Measurements from ENCODE around the gene CCT6B.
"Not testable (repeated sequence)": the region's sequence is repeated elsewhere in the genome, so short reads cannot be mapped to it uniquely, and the experiment has no call there.

CCT6B gene

DNA sequence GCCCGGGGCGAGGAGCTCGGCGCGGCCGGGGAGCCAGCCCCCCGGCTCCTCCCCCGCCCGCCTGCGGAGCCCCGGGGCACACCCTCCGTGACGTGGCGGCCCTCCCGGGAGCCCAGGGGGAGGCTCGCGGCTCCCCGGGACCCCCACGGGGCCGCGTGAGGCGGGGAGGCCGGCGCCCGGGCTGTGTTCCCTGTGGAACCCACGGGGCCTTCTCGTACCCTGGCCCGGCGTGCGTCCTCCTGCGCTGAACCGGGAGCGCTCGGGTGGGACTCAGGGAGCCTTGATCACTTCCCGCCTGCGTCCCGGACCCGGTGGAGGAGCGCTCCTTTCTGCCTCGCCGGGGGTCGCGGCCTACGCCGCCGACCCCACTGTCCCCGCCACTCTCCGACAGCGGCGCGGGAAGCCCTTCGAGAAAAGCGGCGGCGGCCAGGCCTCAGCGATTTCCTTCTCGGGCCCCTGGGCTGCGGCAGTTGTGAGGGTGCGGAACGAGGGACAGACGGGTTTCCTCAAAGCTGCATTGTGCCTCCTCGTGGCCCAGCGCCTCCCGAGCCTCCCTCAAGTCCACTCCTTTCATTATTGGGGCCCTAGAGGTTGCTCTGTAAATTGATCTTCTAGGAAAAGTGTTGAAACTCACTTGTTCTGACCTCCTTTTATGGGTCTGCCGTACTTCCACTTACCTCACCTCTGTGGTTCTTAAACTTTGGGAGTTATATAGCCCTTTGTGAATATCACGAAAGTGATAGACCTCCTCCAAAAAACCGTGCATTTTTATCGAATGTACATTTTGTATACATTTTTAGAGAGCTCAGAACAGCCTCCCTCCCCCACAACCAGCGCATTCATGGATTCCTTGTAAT, 19.6 kb upstream of the CCT6B start:
- in situ Hi-C loops (cut with MboI; ENCODE audit: low sequenced_read_pairs) = no loop called here

- in situ Hi-C loops (cut with MboI; ENCODE audit: low sequenced_read_pairs) = no loop called here
Measured at GRCh38 chr17:34980353-34980680, 19.1 kb upstream of the CCT6B start, which contains the start of gene LIG3. Gene LIG3 (plus strand): TSS chr17:34980512. CDS start chr17:34983006, 2,494 bp downstream.

GRCh38 chr17:34979650-34980352, 18.5 kb upstream of the CCT6B start:
- in situ Hi-C loops (cut with MboI; ENCODE audit: low sequenced_read_pairs) = no loop called here

DNA sequence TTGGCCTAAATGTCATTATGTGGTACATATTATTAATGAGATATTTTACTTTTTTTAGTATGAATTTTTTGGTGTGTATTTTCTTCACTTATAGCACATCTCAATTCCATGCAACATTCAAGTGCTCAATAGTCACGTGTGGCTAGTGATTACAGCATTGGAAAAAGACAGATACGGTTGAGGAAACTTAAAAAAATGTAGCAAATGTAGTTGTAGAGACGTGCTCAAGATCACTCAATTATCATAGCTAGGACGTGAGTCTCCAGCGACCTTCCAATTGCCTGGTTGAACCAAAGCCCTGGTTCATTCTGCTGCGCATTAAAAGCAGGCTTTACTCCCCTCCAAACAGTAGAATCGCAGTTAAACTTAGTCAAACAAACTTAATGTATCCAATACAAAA, 17.9 kb upstream of the CCT6B start:
- in situ Hi-C loops (cut with MboI; ENCODE audit: low sequenced_read_pairs) = no loop called here

DNA sequence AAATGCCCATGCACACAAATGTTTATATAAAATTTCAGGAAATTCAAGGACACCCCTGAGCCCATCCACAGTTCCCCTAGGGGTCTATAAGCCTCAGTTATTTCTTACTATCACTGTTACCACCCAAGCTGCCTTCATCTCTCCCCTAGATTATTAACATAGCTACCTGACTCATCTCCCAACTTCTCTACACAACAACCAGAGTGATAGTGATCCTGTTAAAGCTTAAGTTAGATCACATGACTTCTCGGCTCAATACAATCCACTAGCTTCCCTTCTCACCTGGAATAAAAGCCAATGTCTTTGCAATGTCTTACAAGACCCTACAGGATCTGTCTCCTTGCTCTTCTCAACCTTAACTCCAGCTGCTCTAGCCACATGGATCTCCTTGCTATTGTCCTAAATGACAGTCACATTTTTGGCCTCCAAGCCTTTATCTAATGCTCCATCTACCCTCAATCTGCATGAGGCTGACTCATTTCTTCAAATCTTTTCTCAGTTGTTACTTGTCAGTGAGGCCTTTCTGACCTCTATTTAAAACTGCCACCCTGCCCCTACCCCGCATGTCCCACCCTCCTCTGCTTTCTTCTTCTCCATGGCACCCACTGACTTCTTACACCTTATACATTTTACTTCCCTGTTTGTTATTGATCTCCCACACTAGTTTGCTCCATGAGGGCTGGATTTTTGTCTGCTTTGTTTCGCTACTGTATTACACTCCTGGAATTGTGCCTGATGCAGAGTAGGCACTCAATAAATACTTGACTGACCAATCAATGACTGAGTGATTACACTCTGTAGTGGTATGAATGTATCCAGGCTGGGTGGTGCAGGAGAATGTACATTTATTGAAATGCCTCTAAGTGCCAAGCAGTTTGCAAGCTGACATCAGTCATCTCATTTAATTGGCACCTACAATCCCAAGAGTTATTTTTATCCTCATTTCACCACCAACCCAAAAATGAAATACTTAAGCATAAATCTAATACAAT, 13.8 kb upstream of the CCT6B start:
- in situ Hi-C loops (cut with MboI; ENCODE audit: low sequenced_read_pairs) = no loop called here

DNA sequence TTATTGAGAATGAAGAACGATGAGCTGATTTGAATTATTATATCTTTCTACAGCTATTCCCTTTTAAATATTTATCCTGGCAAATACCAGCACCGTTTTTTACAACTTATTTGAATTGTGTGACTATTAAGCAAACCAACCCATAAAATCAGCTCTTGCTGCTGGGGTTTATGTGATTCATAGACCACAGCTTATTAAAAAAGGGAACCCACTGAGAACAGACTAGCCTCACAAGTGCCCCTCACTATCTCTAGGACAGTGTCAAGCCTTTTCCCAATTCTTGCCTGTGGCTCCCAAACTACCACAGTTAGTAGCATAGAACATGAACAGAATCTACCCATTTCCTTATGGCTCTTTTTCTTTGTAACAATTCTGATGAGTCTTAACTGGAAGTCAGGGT, 12.9 kb upstream of the CCT6B start:
- in situ Hi-C loops (cut with MboI; ENCODE audit: low sequenced_read_pairs) = no loop called here

GRCh38 chr17:34958438-34958837, 2.8 kb downstream of the CCT6B start:
- in situ Hi-C loops (cut with MboI; ENCODE audit: low sequenced_read_pairs) = no loop called here

DNA sequence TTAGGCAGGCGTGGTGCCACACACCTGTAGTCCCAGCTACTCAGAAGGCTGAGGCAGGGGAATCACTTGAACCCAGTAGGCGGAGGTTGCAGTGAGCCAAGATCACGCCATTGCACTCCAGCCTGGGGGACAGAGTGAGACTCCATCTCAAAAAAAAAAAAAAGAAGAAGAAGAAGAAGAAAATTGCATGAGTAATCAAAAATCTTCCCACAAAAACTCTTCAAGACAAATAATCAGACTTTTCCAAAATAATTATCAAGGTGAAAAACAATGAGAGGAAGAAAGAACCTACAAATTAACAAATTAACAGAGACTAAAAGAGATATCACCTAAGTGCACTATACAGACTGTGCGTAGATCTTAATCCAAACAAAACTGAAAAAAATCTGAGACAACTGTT, 10.5 kb downstream of the CCT6B start:
- in situ Hi-C loops (cut with MboI; ENCODE audit: low sequenced_read_pairs) = not testable (repeated sequence)

GRCh38 chr17:34930283-34930682, 31.0 kb downstream of the CCT6B start:
- in situ Hi-C loops (cut with MboI; ENCODE audit: low sequenced_read_pairs) = no loop called here

GRCh38 chr17:34926661-34927060, 34.6 kb downstream of the CCT6B start:
- in situ Hi-C loops (cut with MboI; ENCODE audit: low sequenced_read_pairs) = no loop called here

DNA sequence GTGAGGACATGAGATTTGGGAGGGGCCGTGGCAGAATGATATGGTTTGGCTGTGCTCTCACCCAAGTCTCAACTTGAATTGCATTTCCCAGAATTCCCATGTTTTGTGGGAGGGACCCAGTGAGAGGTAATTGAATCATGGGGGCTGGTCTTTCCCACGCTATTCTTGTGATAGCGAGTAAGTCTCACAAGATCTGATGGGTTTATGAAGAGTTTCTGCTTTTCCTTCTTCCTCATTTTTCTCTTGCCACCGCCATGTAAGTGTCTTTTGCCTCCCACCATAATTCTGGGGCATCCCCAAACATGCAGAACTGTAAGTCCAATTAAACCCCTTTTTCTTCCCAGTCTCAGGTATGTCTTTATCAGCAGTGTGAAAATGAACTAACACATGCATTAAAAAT, 40.6 kb downstream of the CCT6B start:
- in situ Hi-C loops (cut with MboI; ENCODE audit: low sequenced_read_pairs) = no loop called here

DNA sequence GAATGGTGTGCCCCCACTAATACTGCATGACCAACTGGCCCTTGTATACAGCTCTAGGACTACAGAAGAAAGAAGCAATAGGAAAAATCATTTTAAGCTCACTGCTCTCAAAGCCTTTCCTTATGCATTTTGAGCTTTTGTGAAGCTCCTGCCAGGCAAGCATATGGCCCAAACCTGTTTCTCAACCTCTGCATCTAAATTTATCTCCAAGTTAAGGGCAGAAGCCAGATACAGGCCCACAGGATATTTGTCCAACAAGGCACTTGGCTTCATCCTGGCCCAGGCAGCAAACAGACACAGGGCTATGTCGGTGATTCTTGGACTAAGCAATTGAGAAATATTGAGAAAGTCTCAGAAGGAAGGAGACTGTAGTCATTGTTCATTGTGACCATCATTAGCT, 43.9 kb downstream of the CCT6B start:
- in situ Hi-C loops (cut with MboI; ENCODE audit: low sequenced_read_pairs) = loop anchor here (10.0 kb wide), 1 partner anchor 197 kb away; the partner anchor contains the start of gene RAD51D

GRCh38 chr17:34916120-34916519, 45.1 kb downstream of the CCT6B start:
- in situ Hi-C loops (cut with MboI; ENCODE audit: low sequenced_read_pairs) = loop anchor here (10.0 kb wide), 1 partner anchor 199 kb away; the partner anchor contains the start of gene RAD51D

GRCh38 chr17:34913001-34913400, 48.3 kb downstream of the CCT6B start:
- in situ Hi-C loops (cut with MboI; ENCODE audit: low sequenced_read_pairs) = loop anchor here (10.0 kb wide), 1 partner anchor 202 kb away; the partner anchor contains the start of gene RAD51D

DNA sequence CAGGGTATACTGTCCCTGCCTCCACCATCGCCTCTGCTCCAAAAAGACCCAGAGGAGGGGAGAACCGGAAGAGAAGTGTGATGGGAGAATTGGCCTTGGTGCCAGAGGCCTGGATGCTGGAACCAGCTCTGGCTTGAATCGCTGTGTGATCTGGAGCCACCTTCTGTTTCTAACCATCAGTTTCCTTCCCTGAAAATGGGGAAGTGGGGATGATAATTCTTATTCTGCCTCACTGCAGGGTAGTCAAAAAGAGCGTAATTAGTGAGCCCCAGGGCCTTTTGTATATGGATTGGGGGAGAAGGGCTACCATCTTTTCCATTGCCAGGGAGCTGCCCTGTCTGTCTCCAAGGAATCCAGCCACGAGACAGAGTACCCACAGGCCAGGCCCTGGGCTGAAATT, 52.2 kb downstream of the CCT6B start:
- in situ Hi-C loops (cut with MboI; ENCODE audit: low sequenced_read_pairs) = no loop called here

DNA sequence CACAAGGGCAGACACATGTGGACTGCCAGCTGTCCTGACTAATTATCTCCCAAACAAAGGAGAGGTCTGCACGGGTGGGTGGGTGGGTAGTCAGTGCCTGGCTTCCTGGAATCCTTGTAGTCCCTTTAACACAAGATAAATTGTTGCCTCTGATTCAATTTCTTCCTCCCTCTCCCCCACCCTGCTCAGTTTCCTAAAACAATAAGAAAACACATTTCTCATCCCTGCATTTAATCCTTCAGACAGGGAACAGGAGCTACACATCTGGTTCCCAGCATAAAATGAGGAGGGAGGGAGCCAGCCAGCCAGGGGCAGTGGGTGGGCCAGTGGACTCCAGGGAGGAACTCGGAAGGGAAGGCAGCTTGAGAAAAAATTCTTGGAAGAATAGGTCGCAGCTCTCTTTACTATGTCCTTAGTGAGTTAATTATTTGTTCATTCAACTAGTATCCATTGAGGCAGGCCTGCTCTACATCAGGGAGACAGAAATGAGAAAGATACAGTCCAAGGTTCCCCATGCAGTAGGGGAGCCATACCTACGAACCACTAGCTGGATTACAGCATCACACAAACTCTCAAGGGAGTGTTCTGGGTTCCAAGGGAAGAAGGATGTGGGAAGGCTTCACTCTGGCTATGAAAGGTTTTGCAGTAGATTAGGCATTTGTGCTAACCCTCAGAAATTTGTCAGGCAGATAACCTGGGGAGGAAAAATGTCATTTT, 58.3 kb downstream of the CCT6B start:
- in situ Hi-C loops (cut with MboI; ENCODE audit: low sequenced_read_pairs) = no loop called here

GRCh38 chr17:34899643-34900291, 61.5 kb downstream of the CCT6B start:
- in situ Hi-C loops (cut with MboI; ENCODE audit: low sequenced_read_pairs) = loop anchor here (25.0 kb wide), 1 partner anchor 362 kb away; no protein-coding TSS in a partner anchor

DNA sequence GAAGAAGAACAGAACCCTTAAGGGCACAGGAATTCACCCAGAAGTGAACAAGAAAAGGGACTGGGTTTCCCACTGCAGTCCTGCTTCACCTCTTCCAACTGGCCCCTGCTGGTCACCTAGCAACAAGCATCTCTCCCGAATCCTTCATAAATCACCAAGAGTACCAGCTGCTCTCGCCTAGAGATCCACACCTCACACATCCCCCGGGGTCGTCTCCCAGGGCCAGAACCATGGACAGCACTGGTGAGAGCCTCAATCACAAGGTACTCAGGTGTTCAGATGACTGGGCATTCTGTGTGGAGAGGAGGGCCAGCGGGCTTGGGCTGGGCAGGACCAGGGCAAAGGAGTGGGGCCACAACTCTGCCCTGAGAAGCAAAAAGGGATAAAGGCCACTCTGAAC, 65.9 kb downstream of the CCT6B start:
- in situ Hi-C loops (cut with MboI; ENCODE audit: low sequenced_read_pairs) = loop anchor here (25.0 kb wide), 1 partner anchor 358 kb away; no protein-coding TSS in a partner anchor

DNA sequence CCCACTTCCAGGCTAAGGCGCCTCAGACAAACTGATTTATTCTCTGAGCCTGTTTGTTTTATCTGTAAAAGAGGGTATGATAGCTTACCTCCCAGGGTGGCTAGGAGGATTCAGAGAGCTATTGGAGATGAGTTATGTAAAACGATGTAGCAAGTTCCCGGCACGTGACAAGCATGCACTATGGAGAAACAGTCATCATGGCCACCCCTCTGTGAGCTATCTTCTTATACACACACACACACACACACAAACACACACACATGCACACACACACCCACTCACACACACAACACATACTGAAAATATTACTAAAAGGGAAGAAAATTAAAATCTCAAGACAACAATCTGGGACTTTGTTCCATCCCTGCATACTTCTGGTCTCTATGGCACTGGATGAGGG, 66.3 kb downstream of the CCT6B start:
- in situ Hi-C loops (cut with MboI; ENCODE audit: low sequenced_read_pairs) = loop anchor here (25.0 kb wide), 1 partner anchor 358 kb away; no protein-coding TSS in a partner anchor

All from HL-60/S4 (cell line).